MG63 (cell line): Measurements from ENCODE around the gene EFEMP2. TPM values are rescaled to one million over a fixed set of nuclear protein-coding genes. Genes with fewer than 3 reads are reported as not detected.
"Not testable (repeated sequence)": the region's sequence is repeated elsewhere in the genome, so short reads cannot be mapped to it uniquely, and the experiment has no call there.

Experiments used
- DNase-seq: peaks from one replicate; pipeline ENCODE4 v3.0.0-alpha.2; 2020
- H3K27me3 ChIP-seq: fragments of 250-450 bp; sonication (Bioruptor Pico); 2 replicates; pipeline ENCODE4 v1.5.1; 2020; ENCODE audit warnings: mild to moderate bottlenecking, moderate library complexity
- H3K36me3 ChIP-seq: fragments of 250-450 bp; sonication (Bioruptor Pico); 2 replicates; pipeline ENCODE4 v1.5.1; 2020; ENCODE audit warnings: mild to moderate bottlenecking, moderate library complexity
- H3K4me3 ChIP-seq: fragments of 250-450 bp; sonication (Bioruptor Pico); 2 replicates; pipeline ENCODE4 v1.5.1; 2020; ENCODE audit warnings: mild to moderate bottlenecking, moderate library complexity
- H3K9me3 ChIP-seq: fragments of 250-450 bp; sonication (Bioruptor Pico); 2 replicates; pipeline ENCODE4 v1.5.1; 2020; ENCODE audit warnings: mild to moderate bottlenecking, moderate library complexity
- total RNA-seq: library from RNA; depleted of rRNA; stranded (reverse); fragments of >200 nt; shearing (Covaris generic); gene quantifications from 2 replicates; pipeline ENCODE4 v1.2.3, GENCODE V29; 2014; ENCODE audit warnings: low replicate concordance; rRNA removed

The EFEMP2 gene
- total RNA-seq, 1 experiment from 2014 or later = 43.2 TPM

GRCh38 chr11:65834202-65834601, 38.4 kb downstream of the EFEMP2 start:
- Histone ChIP-seq H3K36me3 (no peaks in the 10 kb centered on the region), H3K27me3 (peaks cover 17% of the 10 kb centered on the region), H3K4me3 (peak overlapping the region; percentile 45), H3K9me3 (no peaks in the 10 kb centered on the region)
- no peak for DNase-seq

DNA sequence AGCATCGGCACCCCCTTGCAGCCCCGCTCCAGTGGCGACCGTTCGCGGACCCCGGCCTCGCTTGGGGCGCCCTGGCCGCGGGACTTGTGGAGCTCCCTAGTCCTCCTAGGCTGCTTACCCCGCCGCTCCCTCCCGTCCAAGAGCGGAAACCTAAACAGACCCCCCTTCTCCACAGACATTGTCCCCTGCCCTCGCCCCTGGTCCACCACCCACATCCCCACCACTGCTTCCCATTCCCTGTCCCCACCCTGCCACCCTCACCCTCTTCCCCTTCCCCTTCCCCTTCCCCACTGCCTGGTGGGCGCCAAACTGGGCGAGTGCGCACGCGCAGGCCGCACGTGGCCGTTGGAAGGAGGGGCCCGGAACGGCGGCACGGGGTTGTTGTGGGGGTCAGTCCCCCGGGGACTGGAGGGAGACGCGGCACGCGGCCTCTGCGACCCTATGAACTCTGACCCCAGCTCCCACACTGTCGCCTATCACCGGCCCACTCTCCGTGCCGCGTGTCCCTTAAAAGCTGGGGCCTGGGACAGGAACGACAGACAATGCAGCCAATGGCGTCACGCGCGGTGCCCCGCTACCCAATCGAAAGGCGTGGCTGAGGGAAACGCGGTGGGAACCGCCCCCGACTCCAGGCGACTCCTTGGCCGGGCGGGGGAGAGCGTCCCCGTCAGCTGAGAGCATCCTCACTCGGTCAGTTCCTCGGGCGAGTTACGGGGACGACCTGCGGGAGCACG, 39.1 kb downstream of the EFEMP2 start, which contains the start of gene SNX32:
SNX32 (plus strand) TSS at position 667 of the 734 bp plus-strand sequence. CDS start 103 bp downstream, outside the sequence.
- peak; percentile 87 for DNase-seq
- H3K27me3 ChIP-seq = peaks cover 17% of the 10 kb centered on the region
- H3K4me3 ChIP-seq = peak within 1 kb of the TSS; percentile 45
- no peaks in the 10 kb centered on the region for H3K36me3 ChIP-seq
- no peaks in the 10 kb centered on the region for H3K9me3 ChIP-seq

DNA sequence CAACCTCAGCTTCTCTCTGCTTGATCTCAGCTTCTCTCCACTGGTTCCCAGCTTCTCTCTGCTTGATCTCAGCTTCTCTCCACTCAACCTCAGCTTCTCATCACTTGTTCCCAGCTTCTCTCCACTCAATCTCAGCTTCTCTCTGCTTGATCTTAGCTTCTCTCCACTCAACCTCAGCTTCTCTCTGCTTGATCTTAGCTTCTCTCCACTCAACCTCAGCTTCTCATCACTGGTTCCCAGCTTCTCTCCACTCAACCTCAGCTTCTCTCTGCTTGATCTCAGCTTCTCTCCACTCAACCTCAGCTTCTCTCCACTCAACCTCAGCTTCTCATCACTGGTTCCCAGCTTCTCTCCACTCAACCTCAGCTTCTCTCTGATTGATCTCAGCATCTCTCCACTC, 40.4 kb downstream of the EFEMP2 start:
- not testable (repeated sequence) for DNase-seq, H3K4me3 ChIP-seq, H3K36me3 ChIP-seq, H3K9me3 ChIP-seq
- H3K27me3 ChIP-seq = peaks cover 17% of the 10 kb centered on the region

DNA sequence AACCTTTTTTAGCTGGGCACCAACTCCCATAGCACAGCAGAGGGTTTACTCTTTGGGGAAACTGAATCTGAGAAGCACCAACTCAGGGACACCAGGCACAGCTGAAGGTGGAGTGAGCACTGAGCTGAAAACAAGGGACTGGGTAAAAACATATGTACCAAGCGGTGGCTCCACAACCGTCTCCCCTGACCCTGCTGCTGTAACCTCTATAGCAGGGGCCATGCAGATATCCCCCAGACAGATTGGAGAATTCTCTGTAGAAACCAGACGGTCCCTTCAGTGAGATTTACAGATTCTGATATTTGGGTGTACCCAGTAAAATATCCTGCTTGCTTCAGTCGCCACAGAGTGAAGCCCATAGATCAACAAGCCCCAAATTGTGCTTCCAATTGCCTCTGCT, 43.1 kb downstream of the EFEMP2 start:
- Histone ChIP-seq H3K27me3 (peaks cover 16% of the 10 kb centered on the region), H3K9me3 (no peaks in the 10 kb centered on the region), H3K4me3 (no peak overlapping the region), H3K36me3 (no peaks in the 10 kb centered on the region)
- DNase-seq = no peak

DNA sequence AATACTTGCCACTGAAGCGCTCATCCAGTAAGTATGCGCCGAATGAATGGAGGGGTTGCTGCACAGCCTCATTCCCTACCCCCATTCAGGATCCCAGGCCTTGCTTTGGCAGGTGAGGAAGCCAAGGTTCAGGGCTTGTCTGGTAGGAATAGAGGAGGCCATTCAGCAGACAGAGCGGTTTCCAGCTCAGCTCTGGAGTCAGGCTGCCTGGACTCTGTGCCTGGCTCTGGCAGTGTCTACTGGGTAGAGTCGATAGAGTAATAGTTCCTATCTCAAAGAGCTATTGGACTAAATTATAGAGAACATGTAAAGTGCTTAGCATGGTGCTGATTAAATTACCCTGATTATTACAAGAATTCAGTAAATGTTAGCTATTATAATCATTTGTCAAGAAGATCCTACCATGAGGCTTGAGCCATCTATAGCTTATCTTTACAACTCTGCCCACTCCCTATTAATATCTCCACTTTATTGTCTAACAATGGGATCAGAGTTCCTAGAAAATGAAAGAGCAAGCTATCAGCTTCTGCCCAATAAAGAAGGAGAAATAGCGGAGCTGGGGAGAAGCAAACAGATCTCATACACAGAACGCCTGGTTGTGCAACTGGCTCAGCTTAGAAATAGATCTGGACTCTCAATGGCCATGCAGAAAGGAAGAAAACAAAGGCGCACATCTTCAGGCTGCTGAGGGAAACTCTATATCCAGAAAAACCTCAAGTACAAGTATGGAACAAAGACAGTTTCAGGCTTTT, 45.4 kb downstream of the EFEMP2 start:
- Histone ChIP-seq H3K27me3 (peaks cover 4% of the 10 kb centered on the region; the same call in 1 of the 2 replicates), H3K9me3 (no peaks in the 10 kb centered on the region)

GRCh38 chr11:65822776-65823528, 49.6 kb downstream of the EFEMP2 start:
- Histone ChIP-seq H3K36me3 (no peaks in the 10 kb centered on the region), H3K9me3 (no peaks in the 10 kb centered on the region), H3K27me3 (no peaks in the 10 kb centered on the region), H3K4me3 (no peak overlapping the region)
- DNase-seq = no peak

More for the DNA sequence above, 45.4 kb downstream of the EFEMP2 start:
- DNase-seq = no peak
- Histone ChIP-seq H3K36me3 (no peaks in the 10 kb centered on the region), H3K4me3 (no peak overlapping the region)

DNA sequence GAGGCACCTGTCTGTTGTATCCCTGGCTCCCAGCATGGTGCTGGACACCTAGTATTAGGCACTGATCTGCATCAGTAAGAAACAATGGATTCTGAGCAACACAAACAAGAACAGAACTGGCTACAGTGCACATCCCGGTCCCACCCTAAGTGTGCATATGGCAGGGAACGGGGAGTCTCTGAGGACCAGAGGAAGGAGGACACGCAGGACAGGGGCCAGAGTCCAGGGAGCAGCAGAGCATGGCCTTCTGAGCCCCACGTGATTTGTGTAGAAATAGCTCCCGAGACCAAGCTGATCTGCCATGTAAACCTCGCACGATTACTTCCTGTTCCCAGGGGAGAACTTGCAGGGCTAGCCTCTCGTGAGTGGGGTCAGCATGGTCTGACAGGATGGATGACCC, 51.5 kb downstream of the EFEMP2 start:
- H3K27me3 ChIP-seq = no peaks in the 10 kb centered on the region
- H3K36me3 ChIP-seq = no peaks in the 10 kb centered on the region
- H3K4me3 ChIP-seq = no peak overlapping the region
- H3K9me3 ChIP-seq = no peaks in the 10 kb centered on the region
- no peak for DNase-seq

DNA sequence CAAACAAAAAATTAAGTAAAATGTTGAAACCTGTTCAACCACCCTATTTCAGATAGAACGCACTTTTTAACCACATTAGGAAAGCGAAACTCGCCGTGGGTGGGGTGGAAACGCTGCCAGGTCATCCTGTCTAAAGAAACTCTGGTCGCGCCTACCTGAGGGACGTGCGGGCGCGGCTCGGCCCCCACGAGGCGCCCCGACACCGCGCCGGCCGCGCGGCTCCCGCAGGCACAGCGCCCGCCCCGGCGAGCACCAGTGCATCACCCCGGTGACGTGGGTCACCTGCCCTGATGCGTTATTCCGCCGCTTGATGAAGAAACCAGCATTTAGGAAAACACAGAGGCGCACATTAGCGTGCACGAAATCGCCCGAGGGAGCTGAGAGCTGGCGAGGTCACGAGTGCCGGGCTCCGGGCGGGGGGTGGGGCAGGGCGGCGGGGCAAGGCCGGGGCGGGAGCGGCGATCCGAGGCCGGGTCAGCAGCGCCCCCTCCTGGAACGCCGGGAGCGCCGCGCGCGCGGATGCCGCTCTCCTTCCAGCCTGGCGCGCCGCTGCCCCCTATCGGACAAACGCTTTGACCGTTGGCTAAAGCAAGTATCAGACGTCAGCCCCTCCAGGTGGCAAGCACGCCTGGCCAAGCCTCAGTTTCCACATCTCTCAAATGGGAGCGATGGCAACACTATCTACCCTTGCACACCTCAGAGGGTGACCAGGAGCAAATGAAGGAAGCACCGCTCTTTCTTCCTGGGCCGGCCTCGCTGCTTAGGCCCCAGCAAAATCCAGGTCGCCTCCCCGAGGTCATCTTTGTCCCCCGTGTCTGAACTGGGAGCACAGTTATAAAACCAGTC, 54.5 kb downstream of the EFEMP2 start:
- peak overlapping the region; percentile 50 for H3K4me3 ChIP-seq
- H3K36me3 ChIP-seq = no peaks in the 10 kb centered on the region
- peak; percentile 81 for DNase-seq

DNA sequence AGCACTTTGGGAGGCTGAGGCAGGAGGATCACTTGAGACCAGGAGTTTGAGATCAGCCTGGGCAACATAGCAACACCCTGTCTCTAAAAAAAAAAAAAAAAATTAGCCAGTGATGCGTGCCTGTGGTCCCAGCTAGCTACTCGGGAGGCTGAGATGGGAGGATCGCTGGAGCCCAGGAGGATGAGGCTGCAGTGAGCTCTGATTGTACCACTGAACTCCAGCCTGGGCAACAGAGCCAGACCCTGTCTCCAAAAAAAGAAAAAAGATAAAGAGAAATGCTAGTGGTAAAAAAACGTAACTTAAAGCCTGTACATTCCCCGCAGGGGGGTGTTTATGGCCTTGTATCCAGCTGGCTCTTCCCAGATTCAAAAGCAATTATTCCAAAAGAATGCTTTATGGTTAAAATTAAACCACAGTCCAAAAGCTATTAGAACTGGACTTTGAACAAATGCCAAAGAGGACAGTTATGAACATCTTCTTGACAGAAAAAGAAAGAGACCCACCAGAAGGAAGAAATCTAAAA, 55.2 kb downstream of the EFEMP2 start:
- DNase-seq = no peak
- Histone ChIP-seq H3K27me3 (no peaks in the 10 kb centered on the region), H3K9me3 (no peaks in the 10 kb centered on the region), H3K36me3 (no peaks in the 10 kb centered on the region), H3K4me3 (peak overlapping the region; percentile 50)

More for the DNA sequence above, 54.5 kb downstream of the EFEMP2 start:
- H3K27me3 ChIP-seq = no peaks in the 10 kb centered on the region
- H3K9me3 ChIP-seq = no peaks in the 10 kb centered on the region

GRCh38 chr11:65816696-65817095, 55.9 kb downstream of the EFEMP2 start:
- no peaks in the 10 kb centered on the region for H3K27me3 ChIP-seq
- no peaks in the 10 kb centered on the region for H3K36me3 ChIP-seq
- no peak for DNase-seq
- H3K4me3 ChIP-seq = no peak overlapping the region
- no peaks in the 10 kb centered on the region for H3K9me3 ChIP-seq

Other genes starting within 250 kb of the EFEMP2 start
- 28.2 and 33.6 TPM in 2 replicates for gene SIPA1, start 234.7 kb downstream of the EFEMP2 start, total RNA-seq
- 42.2 and 56.1 TPM in 2 replicates for gene RELA, start 209.9 kb downstream of the EFEMP2 start, total RNA-seq
- 43.5 and 68.8 TPM in 2 replicates for gene KAT5, start 160.5 kb downstream of the EFEMP2 start, total RNA-seq
- 28.2 and 73.1 TPM in 2 replicates for gene RNASEH2C, start 152.0 kb downstream of the EFEMP2 start, total RNA-seq
- gene AP5B1, start 91.8 kb downstream of the EFEMP2 start, total RNA-seq = 5.8 and 7.6 TPM in 2 replicates
- gene OVOL1, start 85.7 kb downstream of the EFEMP2 start, total RNA-seq = not detected in 2 replicates
- gene SNX32, start 38.8 kb downstream of the EFEMP2 start, total RNA-seq = 0.43 TPM in 1 of 2 replicates, not detected in the other
- 1,413 and 1,905 TPM in 2 replicates for gene CFL1, start 14.6 kb downstream of the EFEMP2 start, total RNA-seq
- 25.3 and 45.3 TPM in 2 replicates for gene MUS81, start 12.4 kb downstream of the EFEMP2 start, total RNA-seq
- not detected in 2 replicates for gene CTSW, start 7.0 kb upstream of the EFEMP2 start, total RNA-seq
- gene FIBP, start 15.7 kb upstream of the EFEMP2 start, total RNA-seq = 105 and 106 TPM in 2 replicates
- 99.6 and 131 TPM in 2 replicates for gene CCDC85B, start 17.9 kb upstream of the EFEMP2 start, total RNA-seq
- 37.3 and 54.7 TPM in 2 replicates for gene FOSL1, start 27.6 kb upstream of the EFEMP2 start, total RNA-seq
- gene C11orf68, start 46.3 kb upstream of the EFEMP2 start, total RNA-seq = 22.0 and 46.6 TPM in 2 replicates
- 276 and 419 TPM in 2 replicates for gene DRAP1, start 46.6 kb upstream of the EFEMP2 start, total RNA-seq
- gene TSGA10IP, start 72.7 kb upstream of the EFEMP2 start, total RNA-seq = not detected in 2 replicates
- gene SART1, start 88.9 kb upstream of the EFEMP2 start, total RNA-seq = 38.2 and 45.4 TPM in 2 replicates
- 17.5 and 32.3 TPM in 2 replicates for gene EIF1AD, start 129.4 kb upstream of the EFEMP2 start, total RNA-seq
- gene BANF1, start 129.7 kb upstream of the EFEMP2 start, total RNA-seq = 329 and 468 TPM in 2 replicates
- gene CST6, start 139.2 kb upstream of the EFEMP2 start, total RNA-seq = not detected in 2 replicates
- gene CATSPER1, start 153.7 kb upstream of the EFEMP2 start, total RNA-seq = 2.4 TPM in 1 of 2 replicates, not detected in the other
- not detected in 2 replicates for gene GAL3ST3, start 176.4 kb upstream of the EFEMP2 start, total RNA-seq
- gene SF3B2, start 179.6 kb upstream of the EFEMP2 start, total RNA-seq = 134 and 174 TPM in 2 replicates
- 2.6 and 11.2 TPM in 2 replicates for gene PACS1, start 197.5 kb upstream of the EFEMP2 start, total RNA-seq